OCI-LY7 (cell line): ENCODE measurements around the gene MYMX. TPM values are rescaled to one million over a fixed set of nuclear protein-coding genes. Genes with fewer than 3 reads are reported as not detected.

ENCODE experiments used
- BruUV-seq: library from RNA; stranded (reverse); fragments of 400-500 nt; replicated peaks from 2 replicates; lab custom pipeline; 2021; lab: Mats Ljungman, UMichigan
- CTCF ChIA-PET: fragments of 300-600 bp; sonication (Branson Sonifier 250); formaldehyde crosslinking; loops from one replicate; lab custom pipeline; 2022; ENCODE audit warnings: antibody characterized with exemption; ENCODE audit not compliant: unreplicated experiment; lab: Charles Lee
- POLR2A ChIA-PET: fragments of 300-600 bp; sonication (Branson Sonifier 250); formaldehyde crosslinking; loops from one replicate; lab custom pipeline; 2022; ENCODE audit warnings: antibody characterized with exemption; lab: Charles Lee
- DNase-seq: peaks from one replicate; pipeline ENCODE4 v3.0.0-alpha.2; 2015; ENCODE audit warnings: low spot score
- H2AFZ ChIP-seq: fragments of 200-600 bp; sonication (generic), shearing (Covaris generic); 2 replicates; pipeline ENCODE4 v1.6.1; 2014; ENCODE audit warnings: mild to moderate bottlenecking, antibody characterized with exemption, low read length, moderate library complexity
- H3K27ac ChIP-seq: fragments of 200-600 bp; sonication (generic); 2 replicates; pipeline ENCODE4 v1.5.1; 2014; ENCODE audit warnings: mixed run types, low read depth, mild to moderate bottlenecking, moderate library complexity, low read length, inconsistent platforms; ENCODE audit not compliant: poor library complexity, severe bottlenecking
- H3K36me3 ChIP-seq: fragments of 200-600 bp; sonication (generic); 2 replicates; pipeline ENCODE4 v1.6.1; 2014; ENCODE audit warnings: mild to moderate bottlenecking, antibody characterized with exemption, low read length, moderate library complexity, mixed read lengths; ENCODE audit not compliant: insufficient read depth
- H3K4me1 ChIP-seq: fragments of 200-600 bp; sonication (generic); 2 replicates; pipeline ENCODE4 v1.5.1; 2014; ENCODE audit warnings: mild to moderate bottlenecking, low read length; ENCODE audit not compliant: insufficient read depth, poor library complexity, severe bottlenecking
- H3K4me2 ChIP-seq: fragments of 200-600 bp; sonication (generic); 2 replicates; pipeline ENCODE4 v1.6.1; 2014; ENCODE audit warnings: mild to moderate bottlenecking, low read length
- H3K4me3 ChIP-seq: fragments of 200-600 bp; sonication (generic); 2 replicates; pipeline ENCODE4 v1.5.1; 2014; ENCODE audit warnings: mild to moderate bottlenecking, low read depth, low read length; ENCODE audit not compliant: poor library complexity, severe bottlenecking
- H3K79me2 ChIP-seq: fragments of 200-600 bp; sonication (generic); 2 replicates; pipeline ENCODE4 v1.6.1; 2016; ENCODE audit warnings: low read depth, mild to moderate bottlenecking, low read length, moderate library complexity, mixed read lengths; ENCODE audit not compliant: insufficient read depth
- H3K9me2 ChIP-seq: fragments of 200-600 bp; sonication (generic); 2 replicates; pipeline ENCODE4 v1.6.1; 2016; ENCODE audit warnings: mild to moderate bottlenecking, low read length, mixed read lengths; ENCODE audit not compliant: insufficient read depth
- H3K9me3 ChIP-seq: fragments of 200-600 bp; sonication (generic); 2 replicates; pipeline ENCODE4 v1.6.1; 2014; ENCODE audit warnings: mild to moderate bottlenecking, mixed run types, low read length, mixed read lengths
- H4K20me1 ChIP-seq: fragments of 200-600 bp; sonication (generic); 2 replicates; pipeline ENCODE4 v1.6.1; 2014; ENCODE audit warnings: mild to moderate bottlenecking, antibody characterized with exemption, low read length, moderate library complexity, mixed read lengths; ENCODE audit not compliant: insufficient read depth
- EZH2phosphoT487 ChIP-seq: fragments of 200-600 bp; sonication (generic); IDR thresholded peaks from 2 replicates; pipeline ENCODE4 v1.6.1; 2018; ENCODE audit warnings: low read depth, borderline replicate concordance, mild to moderate bottlenecking, mixed run types, antibody characterized with exemption, low read length, moderate library complexity, mixed read lengths
- intact Hi-C: fragments of 100-400 bp; cut with micrococcal nuclease; formaldehyde crosslinking; loops from one replicate; pipeline ENCODE4 v1.10.0; 2022; ENCODE audit not compliant: unreplicated experiment
- total RNA-seq, 2 experiments: library from RNA; depleted of rRNA in 1 of 2; stranded (reverse); fragments of >200 nt in 1 of 2; shearing (Covaris generic) in 1 of 2; gene quantifications; 2 replicates each; pipeline ENCODE4 v1.2.3, GENCODE V29; 2014 to 2022
- TF ChIP-seq, protein P1 (sequence below): fragments of 200-600 bp; sonication (generic); conservative IDR thresholded peaks from 2 replicates; pipeline ENCODE4 v1.5.1; 2014; ENCODE audit warnings: mild to moderate bottlenecking, antibody characterized with exemption, low read length, moderate library complexity, mixed read lengths

Gene MYMX
- total RNA-seq, 2 experiments from 2014 or later, result not detected

DNA sequence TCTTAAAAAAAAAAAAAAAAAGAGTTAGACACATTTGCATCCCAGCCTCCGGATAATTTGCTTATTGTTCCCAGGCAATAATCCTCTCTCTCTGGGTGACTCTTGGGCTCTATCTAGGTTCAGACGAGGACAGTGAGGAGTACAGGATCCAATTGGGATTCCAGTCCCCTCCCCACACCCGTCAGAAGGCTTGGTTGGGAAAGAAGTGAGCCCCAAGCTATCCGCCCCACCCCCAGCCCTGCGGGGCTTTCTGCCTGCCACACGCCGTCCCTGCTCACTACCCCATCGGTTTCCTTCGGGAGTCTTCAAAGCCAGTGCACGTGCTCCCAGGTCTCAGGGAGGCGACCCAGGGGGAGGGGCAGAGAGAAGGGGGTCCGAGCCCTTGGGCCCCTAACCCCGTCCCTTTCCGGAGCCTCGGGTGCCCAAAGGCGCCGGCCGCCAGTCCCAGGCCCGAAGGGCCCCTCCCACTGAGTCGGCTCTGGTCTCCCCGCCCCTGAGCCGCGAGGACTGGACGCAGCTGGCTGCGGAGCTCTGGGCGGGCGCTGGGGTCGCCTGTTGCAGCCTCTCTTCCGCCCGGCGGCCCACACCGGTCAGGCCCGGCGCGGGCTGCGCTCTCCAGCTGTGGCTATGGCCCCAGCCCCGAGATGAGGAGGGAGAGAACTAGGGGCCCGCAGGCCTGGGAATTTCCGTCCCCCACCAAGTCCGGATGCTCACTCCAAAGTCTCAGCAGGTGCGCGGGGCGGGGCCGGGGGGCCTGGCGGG is 2.5 kb downstream of the MYMX start:
- peak overlapping the region; percentile 61 for H3K4me3 ChIP-seq
- TF ChIP-seq, protein P1, sequence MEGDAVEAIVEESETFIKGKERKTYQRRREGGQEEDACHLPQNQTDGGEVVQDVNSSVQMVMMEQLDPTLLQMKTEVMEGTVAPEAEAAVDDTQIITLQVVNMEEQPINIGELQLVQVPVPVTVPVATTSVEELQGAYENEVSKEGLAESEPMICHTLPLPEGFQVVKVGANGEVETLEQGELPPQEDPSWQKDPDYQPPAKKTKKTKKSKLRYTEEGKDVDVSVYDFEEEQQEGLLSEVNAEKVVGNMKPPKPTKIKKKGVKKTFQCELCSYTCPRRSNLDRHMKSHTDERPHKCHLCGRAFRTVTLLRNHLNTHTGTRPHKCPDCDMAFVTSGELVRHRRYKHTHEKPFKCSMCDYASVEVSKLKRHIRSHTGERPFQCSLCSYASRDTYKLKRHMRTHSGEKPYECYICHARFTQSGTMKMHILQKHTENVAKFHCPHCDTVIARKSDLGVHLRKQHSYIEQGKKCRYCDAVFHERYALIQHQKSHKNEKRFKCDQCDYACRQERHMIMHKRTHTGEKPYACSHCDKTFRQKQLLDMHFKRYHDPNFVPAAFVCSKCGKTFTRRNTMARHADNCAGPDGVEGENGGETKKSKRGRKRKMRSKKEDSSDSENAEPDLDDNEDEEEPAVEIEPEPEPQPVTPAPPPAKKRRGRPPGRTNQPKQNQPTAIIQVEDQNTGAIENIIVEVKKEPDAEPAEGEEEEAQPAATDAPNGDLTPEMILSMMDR, result no peak
- TF ChIP-seq EZH2phosphoT487, result no peak
- peak overlapping the region; percentile 75 for H2AFZ ChIP-seq
- BruUV-seq, result no TSS peak
- peak overlapping the region; percentile 47 for H3K27ac ChIP-seq
- CTCF ChIA-PET, result no interaction called here
- intact Hi-C loops, result no loop called here
- DNase-seq, result peak; percentile 70
- H4K20me1 ChIP-seq, result peaks cover 1% of the 10 kb centered on the region; the same call in 1 of the 2 replicates
- POLR2A ChIA-PET, result interaction anchor here (0.6 to 1.6 kb wide), 5 partner anchors 9 to 34 kb away, joined by 3 to 5 read pairs (median 3); no protein-coding TSS in a partner anchor
- peaks cover 60% of the 10 kb centered on the region for H3K4me1 ChIP-seq
- peak overlapping the region; percentile 77 for H3K4me2 ChIP-seq
- no peaks in the 10 kb centered on the region for H3K9me2 ChIP-seq
- H3K36me3 ChIP-seq, result no peaks in the 10 kb centered on the region
- H3K79me2 ChIP-seq, result peaks cover 5% of the 10 kb centered on the region
- H3K9me3 ChIP-seq, result no peaks in the 10 kb centered on the region

DNA sequence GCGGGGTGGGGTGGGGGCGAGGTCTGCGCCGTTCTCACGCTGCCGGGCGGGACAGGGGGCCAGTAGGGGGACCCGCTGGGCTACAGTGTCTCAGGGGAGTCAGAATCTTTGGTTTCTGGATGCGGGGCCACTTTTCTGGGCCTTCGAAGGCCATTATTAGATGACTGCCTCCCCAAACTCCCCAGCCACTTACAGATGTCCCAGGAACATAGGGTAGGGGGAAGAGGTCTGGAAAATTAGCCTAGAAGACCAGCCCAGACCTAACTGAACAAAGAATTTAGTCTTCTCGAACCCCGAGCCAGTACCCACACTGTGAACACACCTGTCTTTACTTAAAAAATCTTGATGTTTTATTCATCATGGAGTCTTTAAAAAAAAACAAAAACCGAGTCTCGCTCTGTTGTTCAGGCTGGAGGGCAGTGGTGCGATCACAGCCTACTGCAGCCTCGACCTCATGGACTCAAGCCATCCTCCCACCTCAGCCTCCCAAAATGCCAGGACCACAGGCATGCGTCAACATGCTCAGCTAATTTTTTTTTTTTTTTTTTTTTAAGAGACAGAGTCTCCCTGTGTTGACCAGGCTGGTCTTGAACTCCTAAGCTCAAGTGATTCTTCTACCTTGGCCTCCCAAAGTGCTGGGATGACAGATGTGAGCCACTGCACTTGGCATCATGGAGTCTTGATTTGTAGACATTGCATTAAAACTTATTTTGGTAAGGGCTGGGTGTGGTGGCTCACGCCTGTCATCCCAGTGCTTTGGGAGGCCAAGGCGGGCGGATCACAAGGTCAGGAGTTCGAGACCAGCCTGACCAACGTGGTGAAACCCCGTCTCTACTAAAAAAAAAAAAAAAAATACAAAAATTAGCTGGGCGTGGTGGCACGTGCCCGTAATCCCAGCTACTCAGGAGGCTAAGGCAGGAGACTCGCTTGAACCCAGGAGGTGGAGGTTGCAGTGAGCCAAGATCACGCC is 3.4 kb downstream of the MYMX start:
- Histone ChIP-seq H3K27ac (peak overlapping the region; percentile 27), H3K4me3 (peak overlapping the region; percentile 61), H3K79me2 (peaks cover 13% of the 10 kb centered on the region), H3K4me2 (peak overlapping the region; percentile 77), H3K9me3 (no peaks in the 10 kb centered on the region), H3K9me2 (no peaks in the 10 kb centered on the region), H4K20me1 (peaks cover 10% of the 10 kb centered on the region), H3K4me1 (peaks cover 69% of the 10 kb centered on the region), H2AFZ (peak overlapping the region; percentile 47; the same call in 1 of the 2 replicates), H3K36me3 (no peaks in the 10 kb centered on the region)
- CTCF ChIA-PET, result no interaction called here
- intact Hi-C loops, result loop anchor here (2.0 to 10.0 kb wide), 3 partner anchors 15 to 515 kb away; partner anchors contain the start of gene VEGFA
- DNase-seq, result no peak
- BruUV-seq, result no TSS peak
- POLR2A ChIA-PET, result interaction anchor here (0.6 kb wide), 3 partner anchors 35 to 238 kb away, joined by 3 read pairs; no protein-coding TSS in a partner anchor
- TF ChIP-seq EZH2phosphoT487, result no peak
- TF ChIP-seq, protein P1, result 0 out of 2 replicates have a peak, but pooled peaks have one; percentile 27
